PC-9 (cell line): ENCODE results near the gene HDAC11. TPM values are rescaled to one million over a fixed set of nuclear protein-coding genes. Genes with fewer than 3 reads are reported as not detected.

Experiments
- BruUV-seq: library from RNA; stranded (reverse); fragments of 400-500 nt; replicated peaks from 2 replicates; lab custom pipeline; 2021; lab: Mats Ljungman, UMichigan
- CTCF ChIA-PET: fragments of 300-600 bp; sonication (Branson Sonifier 250); formaldehyde crosslinking; loops from one replicate; lab custom pipeline; 2022; ENCODE audit warnings: antibody characterized with exemption; lab: Charles Lee
- POLR2A ChIA-PET: fragments of 300-600 bp; sonication (Branson Sonifier 250); formaldehyde crosslinking; loops from one replicate; lab custom pipeline; 2022; ENCODE audit warnings: antibody characterized with exemption; ENCODE audit not compliant: unreplicated experiment; lab: Charles Lee
- DNase-seq, 2 experiments: peaks; one replicate each; pipeline versions ENCODE4 v3.0.0 to v3.0.0-alpha.2; 2015 to 2022; ENCODE audit warnings: mixed read lengths in 1 of 2
- H2AFZ ChIP-seq: fragments of 200-600 bp; sonication (generic); 2 replicates; pipeline ENCODE4 v1.8.1; 2017; ENCODE audit warnings: antibody characterized with exemption
- H3F3A ChIP-seq: fragments of 200-600 bp; sonication (generic); 2 replicates; pipeline ENCODE4 v1.8.1; 2017; ENCODE audit warnings: antibody characterized with exemption, mild to moderate bottlenecking, low read depth; ENCODE audit not compliant: insufficient read depth
- H3K27ac ChIP-seq: fragments of 200-600 bp; sonication (generic); 2 replicates; pipeline ENCODE4 v1.6.1; 2016; ENCODE audit warnings: mixed run types
- H3K27me3 ChIP-seq: fragments of 200-600 bp; sonication (generic); 2 replicates; pipeline ENCODE4 v1.6.1; 2016; ENCODE audit warnings: low read depth, mixed run types; ENCODE audit not compliant: insufficient read depth
- H3K36me3 ChIP-seq: fragments of 200-600 bp; sonication (generic); 2 replicates; pipeline ENCODE4 v1.6.1; 2016; ENCODE audit warnings: low read depth, mixed run types
- H3K4me1 ChIP-seq: fragments of 200-600 bp; sonication (generic); replicated peaks from 2 replicates; pipeline ENCODE4 v1.6.1; 2016; ENCODE audit warnings: mixed run types; ENCODE audit not compliant: insufficient read depth
- H3K4me2 ChIP-seq: fragments of 200-600 bp; sonication (generic); 2 replicates; pipeline ENCODE4 v1.6.1; 2017; ENCODE audit warnings: mixed run types
- H3K4me3 ChIP-seq: fragments of 200-600 bp; sonication (generic); 2 replicates; pipeline ENCODE4 v1.6.1; 2016; ENCODE audit warnings: mixed run types
- H3K79me2 ChIP-seq: fragments of 200-600 bp; sonication (generic); 2 replicates; pipeline ENCODE4 v1.6.1; 2017; ENCODE audit warnings: low read depth, mixed run types
- H3K9me2 ChIP-seq: fragments of 200-600 bp; sonication (generic); 2 replicates; pipeline ENCODE4 v1.8.1; 2017; ENCODE audit warnings: mild to moderate bottlenecking; ENCODE audit not compliant: insufficient read depth
- H3K9me3 ChIP-seq: fragments of 200-600 bp; sonication (generic); 2 replicates; pipeline ENCODE4 v1.8.1; 2016; ENCODE audit warnings: low read depth; ENCODE audit not compliant: insufficient read depth
- H4K20me1 ChIP-seq: fragments of 200-600 bp; sonication (generic); 2 replicates; pipeline ENCODE4 v1.8.1; 2017; ENCODE audit not compliant: insufficient read depth
- EZH2 ChIP-seq: fragments of 200-600 bp; sonication (generic); IDR thresholded peaks from 2 replicates; pipeline ENCODE4 v1.8.0; 2017; ENCODE audit warnings: antibody characterized with exemption, low read depth
- intact Hi-C: fragments of 100-400 bp; cut with micrococcal nuclease; formaldehyde crosslinking; loops from one replicate; pipeline ENCODE4 v1.10.0; 2022; ENCODE audit not compliant: unreplicated experiment
- total RNA-seq: library from RNA; stranded (reverse); gene quantifications from 2 replicates; pipeline ENCODE4 v1.2.3, GENCODE V29; 2021
- TF ChIP-seq, protein P1 (sequence below): fragments of 200-600 bp; sonication (generic); conservative IDR thresholded peaks from 2 replicates; pipeline ENCODE4 v1.6.1; 2017; ENCODE audit warnings: mixed run types, antibody characterized with exemption, mild to moderate bottlenecking, moderate library complexity

Gene HDAC11
- total RNA-seq, 1 experiment from 2014 or later, result 18.4 TPM

- no peaks in the 10 kb centered on the region for H4K20me1 ChIP-seq
- ChIA-PET POLR2A (interaction anchor here (0.6 to 0.7 kb wide), 3 partner anchors 25 to 540 kb away, joined by 4 to 10 read pairs (median 9); partner anchors contain the start of gene HDAC11), CTCF (interaction anchor here (0.5 kb wide), 1 partner anchor 139 kb away, joined by 4 read pairs; no protein-coding TSS in a partner anchor)
- peak overlapping the region; percentile 57 for H3K4me2 ChIP-seq
- peaks cover 64% of the 10 kb centered on the region for H3K4me1 ChIP-seq
- peaks cover 40% of the 10 kb centered on the region for H3F3A ChIP-seq
- no peaks in the 10 kb centered on the region for H3K36me3 ChIP-seq
- BruUV-seq, result no TSS peak
- no peaks in the 10 kb centered on the region for H3K79me2 ChIP-seq
- H3K27me3 ChIP-seq, result no peaks in the 10 kb centered on the region
- H3K9me2 ChIP-seq, result no peaks in the 10 kb centered on the region
- intact Hi-C loops, result loop anchor here (2.0 kb wide), 1 partner anchor 93 kb away; no protein-coding TSS in a partner anchor
- TF ChIP-seq EZH2, result no peak
- TF ChIP-seq, protein P1, sequence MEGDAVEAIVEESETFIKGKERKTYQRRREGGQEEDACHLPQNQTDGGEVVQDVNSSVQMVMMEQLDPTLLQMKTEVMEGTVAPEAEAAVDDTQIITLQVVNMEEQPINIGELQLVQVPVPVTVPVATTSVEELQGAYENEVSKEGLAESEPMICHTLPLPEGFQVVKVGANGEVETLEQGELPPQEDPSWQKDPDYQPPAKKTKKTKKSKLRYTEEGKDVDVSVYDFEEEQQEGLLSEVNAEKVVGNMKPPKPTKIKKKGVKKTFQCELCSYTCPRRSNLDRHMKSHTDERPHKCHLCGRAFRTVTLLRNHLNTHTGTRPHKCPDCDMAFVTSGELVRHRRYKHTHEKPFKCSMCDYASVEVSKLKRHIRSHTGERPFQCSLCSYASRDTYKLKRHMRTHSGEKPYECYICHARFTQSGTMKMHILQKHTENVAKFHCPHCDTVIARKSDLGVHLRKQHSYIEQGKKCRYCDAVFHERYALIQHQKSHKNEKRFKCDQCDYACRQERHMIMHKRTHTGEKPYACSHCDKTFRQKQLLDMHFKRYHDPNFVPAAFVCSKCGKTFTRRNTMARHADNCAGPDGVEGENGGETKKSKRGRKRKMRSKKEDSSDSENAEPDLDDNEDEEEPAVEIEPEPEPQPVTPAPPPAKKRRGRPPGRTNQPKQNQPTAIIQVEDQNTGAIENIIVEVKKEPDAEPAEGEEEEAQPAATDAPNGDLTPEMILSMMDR, result no peak
- peak; percentile 52 to 92 for DNase-seq
- no peak overlapping the region for H2AFZ ChIP-seq
- H3K27ac ChIP-seq, result peak overlapping the region; percentile 53
- no peak overlapping the region for H3K4me3 ChIP-seq
- no peaks in the 10 kb centered on the region for H3K9me3 ChIP-seq
Observed at GRCh38 chr3:13507570-13508339, 27.6 kb downstream of the HDAC11 start.

GRCh38 chr3:13508496-13508895 lies 28.4 kb downstream of the HDAC11 start:
- no peak overlapping the region for H3K27ac ChIP-seq
- H3K27me3 ChIP-seq, result no peaks in the 10 kb centered on the region
- intact Hi-C loops, result no loop called here
- no TSS peak for BruUV-seq
- H3K4me3 ChIP-seq, result no peak overlapping the region
- DNase-seq, result no peak
- peaks cover 71% of the 10 kb centered on the region for H3K4me1 ChIP-seq
- no peaks in the 10 kb centered on the region for H4K20me1 ChIP-seq
- no peaks in the 10 kb centered on the region for H3K9me3 ChIP-seq
- H3K9me2 ChIP-seq, result no peaks in the 10 kb centered on the region
- H3K79me2 ChIP-seq, result no peaks in the 10 kb centered on the region
- POLR2A ChIA-PET, result no interaction called here
- CTCF ChIA-PET, result no interaction called here
- TF ChIP-seq, protein P1, result no peak
- TF ChIP-seq EZH2, result no peak
- peak overlapping the region; percentile 57 for H3K4me2 ChIP-seq
- H3F3A ChIP-seq, result peaks cover 37% of the 10 kb centered on the region
- no peaks in the 10 kb centered on the region for H3K36me3 ChIP-seq
- H2AFZ ChIP-seq, result no peak overlapping the region

GRCh38 chr3:13509059-13509815 lies 29.1 kb downstream of the HDAC11 start:
- no peak for DNase-seq
- H3K79me2 ChIP-seq, result no peaks in the 10 kb centered on the region
- no peaks in the 10 kb centered on the region for H3K9me2 ChIP-seq
- no peaks in the 10 kb centered on the region for H3K27me3 ChIP-seq
- BruUV-seq, result no TSS peak
- intact Hi-C loops, result no loop called here
- ChIA-PET CTCF (no interaction called here), POLR2A (no interaction called here)
- peaks cover 72% of the 10 kb centered on the region for H3K4me1 ChIP-seq
- H3K9me3 ChIP-seq, result no peaks in the 10 kb centered on the region
- no peak overlapping the region for H3K27ac ChIP-seq
- no peaks in the 10 kb centered on the region for H3K36me3 ChIP-seq
- H4K20me1 ChIP-seq, result no peaks in the 10 kb centered on the region
- TF ChIP-seq, protein P1, result no peak
- no peak for TF ChIP-seq EZH2
- H3F3A ChIP-seq, result peaks cover 37% of the 10 kb centered on the region
- no peak overlapping the region; the same call in 1 of the 2 replicates for H3K4me2 ChIP-seq
- no peak overlapping the region for H3K4me3 ChIP-seq
- no peak overlapping the region for H2AFZ ChIP-seq
